Chondrocyte (in vitro differentiated cells): ENCODE measurements around the gene RPLP2. TPM values are rescaled to one million over a fixed set of nuclear protein-coding genes. Genes with fewer than 3 reads are reported as not detected.

Experiments
- DNase-seq: peaks from one replicate; pipeline ENCODE4 v3.0.0; 2021; ENCODE audit warnings: mixed read lengths, low spot score
- H3K27ac Mint-ChIP-seq: one replicate; pipeline ENCODE4 v1.8.0; 2021; ENCODE audit warnings: mild to moderate bottlenecking, moderate library complexity, mixed read lengths; ENCODE audit not compliant: unreplicated experiment
- H3K27me3 Mint-ChIP-seq: 2 replicates; pipeline ENCODE4 v1.8.0; 2021; ENCODE audit warnings: low read depth, mixed read lengths
- H3K36me3 Mint-ChIP-seq: 2 replicates; pipeline ENCODE4 v1.8.0; 2021; ENCODE audit warnings: low read depth, mixed read lengths
- H3K4me1 Mint-ChIP-seq: 2 replicates; pipeline ENCODE4 v1.8.0; 2021; ENCODE audit warnings: low read depth, mild to moderate bottlenecking, mixed read lengths
- H3K4me3 Mint-ChIP-seq: one replicate; pipeline ENCODE4 v1.8.0; 2021; ENCODE audit warnings: mild to moderate bottlenecking, moderate library complexity, mixed read lengths; ENCODE audit not compliant: unreplicated experiment
- H3K9me3 Mint-ChIP-seq: 2 replicates; pipeline ENCODE4 v1.8.0; 2021; ENCODE audit warnings: low read depth, mixed read lengths
- total RNA-seq: library from RNA; stranded (reverse); gene quantifications from 3 replicates; pipeline ENCODE4 v1.2.1, GENCODE V29; 2021
- TF ChIP-seq, protein P1 (sequence below): fragments of 200-600 bp; sonication (generic); IDR thresholded peaks from 2 replicates; pipeline ENCODE4 v1.5.0; 2021; ENCODE audit warnings: antibody characterized with exemption, mild to moderate bottlenecking, moderate library complexity

The RPLP2 gene
- total RNA-seq, 1 donor from 2014 or later, result 1,171 TPM

GRCh38 chr11:779955-780532 lies 29.7 kb upstream of the RPLP2 start:
- H3K4me1 Mint-ChIP-seq, result peaks cover 49% of the 10 kb centered on the region
- no peaks in the 10 kb centered on the region for H3K9me3 Mint-ChIP-seq
- no peak for DNase-seq
- H3K27ac Mint-ChIP-seq, result no peak overlapping the region
- no peak overlapping the region for H3K4me3 Mint-ChIP-seq
- TF ChIP-seq, protein P1, sequence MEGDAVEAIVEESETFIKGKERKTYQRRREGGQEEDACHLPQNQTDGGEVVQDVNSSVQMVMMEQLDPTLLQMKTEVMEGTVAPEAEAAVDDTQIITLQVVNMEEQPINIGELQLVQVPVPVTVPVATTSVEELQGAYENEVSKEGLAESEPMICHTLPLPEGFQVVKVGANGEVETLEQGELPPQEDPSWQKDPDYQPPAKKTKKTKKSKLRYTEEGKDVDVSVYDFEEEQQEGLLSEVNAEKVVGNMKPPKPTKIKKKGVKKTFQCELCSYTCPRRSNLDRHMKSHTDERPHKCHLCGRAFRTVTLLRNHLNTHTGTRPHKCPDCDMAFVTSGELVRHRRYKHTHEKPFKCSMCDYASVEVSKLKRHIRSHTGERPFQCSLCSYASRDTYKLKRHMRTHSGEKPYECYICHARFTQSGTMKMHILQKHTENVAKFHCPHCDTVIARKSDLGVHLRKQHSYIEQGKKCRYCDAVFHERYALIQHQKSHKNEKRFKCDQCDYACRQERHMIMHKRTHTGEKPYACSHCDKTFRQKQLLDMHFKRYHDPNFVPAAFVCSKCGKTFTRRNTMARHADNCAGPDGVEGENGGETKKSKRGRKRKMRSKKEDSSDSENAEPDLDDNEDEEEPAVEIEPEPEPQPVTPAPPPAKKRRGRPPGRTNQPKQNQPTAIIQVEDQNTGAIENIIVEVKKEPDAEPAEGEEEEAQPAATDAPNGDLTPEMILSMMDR, result no peak
- no peaks in the 10 kb centered on the region for H3K27me3 Mint-ChIP-seq
- peaks cover 5% of the 10 kb centered on the region for H3K36me3 Mint-ChIP-seq

DNA sequence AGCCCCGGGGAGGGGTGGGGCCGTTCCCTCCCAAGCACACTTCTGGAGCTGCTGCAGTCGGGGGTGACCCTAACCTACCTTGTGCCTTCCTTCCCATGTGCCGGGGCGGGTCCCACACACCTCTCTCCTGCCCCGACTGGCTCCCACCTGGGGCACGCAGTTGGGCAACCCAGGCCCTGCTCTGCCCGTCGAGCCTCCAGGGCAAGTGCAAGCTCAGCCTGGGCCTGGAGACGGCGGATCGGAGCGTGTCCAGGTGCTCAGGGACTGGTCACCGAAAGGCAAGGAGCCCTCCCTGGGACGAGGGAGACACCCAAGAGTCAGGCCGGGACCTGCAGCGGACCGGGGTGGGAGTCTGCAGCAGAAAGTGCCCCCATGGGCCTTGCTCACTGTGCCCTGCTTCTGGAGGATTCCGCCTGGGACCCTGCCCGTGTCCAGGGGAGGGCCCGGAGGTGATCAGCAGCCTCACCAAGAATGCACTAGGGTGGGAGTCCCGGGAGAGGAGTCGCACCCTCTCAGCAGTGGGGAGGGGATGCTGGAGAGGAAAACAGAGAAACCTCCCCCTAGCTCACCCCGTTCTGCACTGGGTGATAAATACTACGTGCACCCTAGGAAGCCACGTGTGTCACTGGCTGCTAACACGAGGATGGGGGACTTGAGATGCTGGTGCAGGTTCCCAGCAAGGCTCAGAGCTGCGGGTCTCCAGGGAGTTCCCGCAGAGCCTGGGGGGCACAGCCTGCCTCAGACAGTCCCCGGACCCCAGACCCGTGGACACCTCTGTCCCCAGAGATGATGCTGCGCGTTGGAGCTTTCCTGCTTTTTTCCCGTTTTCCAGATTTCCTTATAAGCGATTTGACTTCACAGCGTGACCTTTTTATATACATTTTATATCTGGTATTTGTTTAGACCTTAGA lies 27.2 kb upstream of the RPLP2 start:
- no peak overlapping the region for H3K27ac Mint-ChIP-seq
- H3K36me3 Mint-ChIP-seq, result peaks cover 5% of the 10 kb centered on the region
- H3K27me3 Mint-ChIP-seq, result no peaks in the 10 kb centered on the region
- no peak overlapping the region for H3K4me3 Mint-ChIP-seq
- H3K4me1 Mint-ChIP-seq, result peaks cover 33% of the 10 kb centered on the region
- TF ChIP-seq, protein P1, result no peak
- H3K9me3 Mint-ChIP-seq, result no peaks in the 10 kb centered on the region
- DNase-seq, result no peak

- no peaks in the 10 kb centered on the region for H3K27me3 Mint-ChIP-seq
- H3K36me3 Mint-ChIP-seq, result peaks cover 5% of the 10 kb centered on the region
- H3K4me3 Mint-ChIP-seq, result no peak overlapping the region
- no peaks in the 10 kb centered on the region for H3K9me3 Mint-ChIP-seq
- H3K27ac Mint-ChIP-seq, result peak overlapping the region; percentile 86
- no peak for DNase-seq
- TF ChIP-seq, protein P1, result peak; percentile 84
- H3K4me1 Mint-ChIP-seq, result peaks cover 30% of the 10 kb centered on the region
These were observed 26.2 kb upstream of the RPLP2 start for GRCh38 chr11:783581-784015.

GRCh38 chr11:786235-787083 lies 23.3 kb upstream of the RPLP2 start:
- no peaks in the 10 kb centered on the region for H3K27me3 Mint-ChIP-seq
- no peak overlapping the region for H3K27ac Mint-ChIP-seq
- H3K4me3 Mint-ChIP-seq, result no peak overlapping the region
- peaks cover 5% of the 10 kb centered on the region for H3K36me3 Mint-ChIP-seq
- no peaks in the 10 kb centered on the region for H3K9me3 Mint-ChIP-seq
- H3K4me1 Mint-ChIP-seq, result peaks cover 15% of the 10 kb centered on the region
- no peak for DNase-seq
- TF ChIP-seq, protein P1, result no peak
